ENCODE data around the gene PRDM15.

PRDM15 gene

DNA sequence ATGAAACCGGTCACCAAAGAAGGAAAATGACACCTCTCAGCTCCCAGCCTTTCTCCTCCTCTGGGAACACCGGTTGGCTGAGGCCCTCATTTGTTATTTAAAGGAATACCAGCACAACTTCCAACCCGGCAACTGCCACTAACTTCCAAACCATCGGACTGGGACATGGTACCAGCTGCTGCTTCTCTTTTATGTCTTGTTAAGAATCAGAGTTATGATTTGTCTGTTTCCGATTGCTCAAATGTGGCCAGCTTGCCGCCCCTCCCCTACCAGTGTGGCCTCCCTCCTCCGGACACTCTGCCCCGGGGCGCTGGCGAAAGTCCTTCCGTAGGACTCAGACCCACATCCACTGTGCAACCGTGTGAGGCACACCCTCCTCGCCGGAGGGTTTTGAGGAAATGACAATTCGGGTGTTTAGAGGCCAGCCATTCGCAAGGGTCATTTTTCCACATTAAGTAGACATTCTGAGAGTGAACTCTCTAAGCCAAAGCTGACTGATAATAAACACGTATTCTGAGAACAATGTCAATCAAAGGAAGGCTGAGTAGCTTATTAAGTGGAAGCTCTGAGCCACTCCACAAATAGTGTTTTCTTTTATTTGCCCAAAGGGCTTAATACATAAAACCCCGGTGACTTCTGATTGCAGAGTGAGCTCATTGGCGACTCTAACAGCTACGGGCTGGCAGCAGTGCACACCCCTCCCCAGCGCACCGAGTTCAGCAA is 117.8 kb downstream of the PRDM15 start:
- no peak for DNase-seq

DNA sequence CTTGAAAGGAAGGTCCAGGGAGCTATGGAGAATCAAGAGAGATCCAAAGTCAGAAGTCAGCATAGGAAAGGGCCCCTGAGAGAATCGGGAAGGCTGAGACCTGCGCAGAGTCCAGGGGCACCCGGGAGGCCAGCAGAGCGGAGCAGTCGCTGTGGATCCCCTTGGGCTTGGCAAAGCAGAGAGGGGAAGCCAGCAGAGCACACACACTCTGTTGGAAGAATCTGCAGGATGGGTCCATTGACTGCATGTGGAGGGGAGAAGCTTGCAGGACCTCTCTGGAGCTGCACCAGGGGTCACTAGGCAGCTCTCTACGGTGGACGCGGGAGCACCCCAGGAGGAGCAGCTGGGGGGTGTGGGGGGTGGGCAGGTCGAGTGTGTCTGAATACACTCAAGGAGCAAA is 118.7 kb downstream of the PRDM15 start:
- DNase-seq: no peak

- DNase-seq: no peak
Measured at GRCh38 chr21:41759926-41760325, 119.2 kb downstream of the PRDM15 start.

GRCh38 chr21:41759214-41759840 is 119.8 kb downstream of the PRDM15 start:
- no peak for DNase-seq

DNA sequence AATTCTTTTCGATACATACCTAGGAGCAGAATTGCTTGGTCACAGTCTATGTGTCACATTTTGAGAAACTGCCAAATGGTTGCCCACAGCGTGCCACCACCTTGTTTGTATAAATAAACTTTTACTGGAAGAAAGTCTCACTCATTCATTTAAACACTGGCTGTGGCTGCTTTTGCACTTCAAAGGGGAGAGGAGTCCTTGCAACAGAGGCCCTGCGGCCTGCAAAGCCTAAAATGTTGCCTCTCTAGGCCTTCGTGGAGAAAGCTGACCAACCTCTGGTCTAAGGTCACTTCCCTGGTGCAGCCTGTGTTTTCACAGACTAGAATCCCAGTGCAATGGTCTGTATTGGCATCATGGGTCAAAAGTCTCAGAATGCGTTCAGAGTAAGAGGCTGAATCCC is 120.6 kb downstream of the PRDM15 start:
- DNase-seq: no peak

DNA sequence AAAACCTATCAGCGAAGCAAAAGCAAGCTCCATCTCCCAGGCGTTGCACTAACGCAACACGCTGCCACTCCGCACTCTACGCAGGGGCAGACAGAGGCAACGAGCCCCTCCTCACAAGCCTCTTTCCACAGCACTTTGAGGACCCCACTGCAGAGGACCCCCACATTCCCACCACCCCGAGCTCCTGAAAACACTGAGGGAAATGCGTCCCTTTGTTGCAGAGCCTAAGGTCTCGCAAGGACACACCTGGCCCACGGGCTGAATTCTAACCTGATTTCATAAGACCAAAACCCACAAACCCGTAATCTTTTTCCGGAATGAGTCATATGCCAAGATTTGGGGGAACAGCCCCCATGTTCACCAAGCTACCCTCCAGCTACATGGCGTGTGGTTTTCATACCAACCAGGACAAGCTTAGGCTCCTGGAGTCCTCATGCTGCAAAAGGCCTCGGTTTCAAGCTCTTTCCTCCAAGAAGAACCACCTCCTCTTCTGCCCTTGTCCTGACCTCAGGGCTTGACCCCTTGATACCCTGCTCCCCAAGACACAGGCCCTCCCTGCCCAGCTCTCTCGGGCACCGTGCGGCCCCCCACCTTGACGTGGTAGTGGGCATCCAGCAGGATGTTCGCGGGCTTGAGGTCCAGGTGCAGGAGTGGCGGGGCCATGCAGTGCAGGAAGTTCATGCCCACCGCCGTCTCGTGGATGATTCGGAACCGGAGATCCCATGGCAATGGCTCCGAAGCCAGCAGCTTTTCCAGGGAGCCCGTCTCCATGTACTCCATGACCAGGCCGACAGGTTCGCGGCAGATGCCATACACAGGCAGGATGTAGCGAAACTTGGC is 123.0 kb downstream of the PRDM15 start:
- DNase-seq: no peak

GRCh38 chr21:41755258-41755933 is 123.7 kb downstream of the PRDM15 start:
- DNase-seq: no peak

DNA sequence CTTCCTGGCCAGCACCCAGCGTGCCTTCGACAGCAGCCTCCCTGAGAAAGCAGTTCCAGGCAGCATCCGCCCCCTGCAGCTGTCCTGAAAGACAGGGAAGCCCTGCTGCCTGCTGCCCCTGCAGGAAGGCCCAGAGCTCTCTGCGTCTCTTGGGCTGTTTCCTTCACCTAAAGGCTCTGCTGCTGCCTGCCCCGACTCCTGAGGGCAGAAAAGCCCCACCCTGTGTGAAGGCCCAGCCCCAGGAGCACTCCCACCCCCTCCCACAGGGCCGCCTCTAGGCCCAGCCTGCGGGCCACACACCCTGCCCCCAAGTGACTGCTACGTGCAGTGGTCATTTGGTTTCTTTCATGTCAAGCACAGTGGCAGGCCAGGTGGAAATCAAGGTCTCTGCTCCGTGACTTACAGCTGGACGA is 124.7 kb downstream of the PRDM15 start:
- no peak for DNase-seq

DNA sequence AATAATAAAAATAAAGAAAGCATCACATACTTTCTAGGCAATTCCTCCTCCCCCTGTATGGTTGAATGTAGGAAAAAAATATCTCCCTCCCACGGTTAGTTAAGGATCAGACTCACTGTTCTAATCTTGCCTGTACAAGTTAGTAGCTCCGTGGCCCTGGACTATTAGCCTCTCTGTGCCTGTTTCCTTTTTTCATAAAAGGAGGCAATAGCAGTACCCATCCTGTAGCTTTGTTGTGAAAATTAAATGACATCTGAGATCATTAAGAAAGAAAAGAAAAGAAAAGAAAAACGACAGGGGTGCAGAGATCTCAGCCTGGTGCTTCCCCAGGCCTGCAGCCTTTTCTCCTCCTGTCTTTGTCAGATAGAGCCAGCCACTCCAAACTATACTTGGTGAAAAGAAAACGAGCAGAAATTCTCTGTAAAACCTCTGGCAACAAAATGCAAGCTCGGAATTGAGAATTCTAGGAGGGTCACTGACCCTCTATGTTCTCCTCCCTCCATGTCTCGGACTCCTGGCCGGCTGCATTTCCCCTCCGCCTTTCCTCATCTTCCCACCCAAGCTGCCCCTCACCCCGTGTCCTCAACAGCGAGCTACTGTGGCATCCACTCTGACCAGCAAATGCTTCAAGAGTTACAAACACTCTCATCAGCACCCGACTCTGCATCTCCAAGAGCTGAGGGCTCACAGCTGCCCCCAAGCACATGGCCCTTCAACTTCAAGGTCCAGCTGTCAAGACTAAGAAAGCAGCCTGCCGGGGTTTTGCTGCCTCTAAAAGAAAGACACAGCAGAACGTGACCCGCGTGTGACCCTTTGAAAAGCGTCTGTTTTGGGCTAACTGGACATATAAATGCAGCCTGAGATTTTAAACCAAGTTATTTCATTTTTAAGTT is 125.9 kb downstream of the PRDM15 start:
- DNase-seq: no peak

DNA sequence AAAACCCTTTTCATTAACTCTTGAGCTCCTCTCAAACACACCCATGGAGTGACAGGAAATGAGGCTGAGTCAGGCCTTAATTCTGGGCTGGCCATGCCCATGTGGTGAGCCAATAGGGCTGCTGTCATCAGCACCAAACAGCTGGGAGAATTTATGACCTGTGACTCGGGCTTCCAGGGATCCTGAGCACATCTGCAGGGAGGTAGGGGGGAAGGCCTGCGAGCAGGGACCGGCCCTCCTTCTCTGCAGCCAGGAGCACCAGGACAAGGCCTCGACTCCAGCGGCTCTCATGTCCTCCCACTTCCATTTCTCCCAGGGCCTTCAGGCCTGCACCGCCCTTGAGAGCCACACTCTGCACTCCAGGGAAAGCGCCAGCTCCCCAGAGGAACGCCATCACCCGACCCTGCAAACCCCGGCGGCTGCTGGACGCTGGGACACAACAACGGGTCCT is 126.9 kb downstream of the PRDM15 start:
- DNase-seq: no peak

- DNase-seq: no peak
Measured at GRCh38 chr21:41751611-41752011, 127.5 kb downstream of the PRDM15 start.

DNA sequence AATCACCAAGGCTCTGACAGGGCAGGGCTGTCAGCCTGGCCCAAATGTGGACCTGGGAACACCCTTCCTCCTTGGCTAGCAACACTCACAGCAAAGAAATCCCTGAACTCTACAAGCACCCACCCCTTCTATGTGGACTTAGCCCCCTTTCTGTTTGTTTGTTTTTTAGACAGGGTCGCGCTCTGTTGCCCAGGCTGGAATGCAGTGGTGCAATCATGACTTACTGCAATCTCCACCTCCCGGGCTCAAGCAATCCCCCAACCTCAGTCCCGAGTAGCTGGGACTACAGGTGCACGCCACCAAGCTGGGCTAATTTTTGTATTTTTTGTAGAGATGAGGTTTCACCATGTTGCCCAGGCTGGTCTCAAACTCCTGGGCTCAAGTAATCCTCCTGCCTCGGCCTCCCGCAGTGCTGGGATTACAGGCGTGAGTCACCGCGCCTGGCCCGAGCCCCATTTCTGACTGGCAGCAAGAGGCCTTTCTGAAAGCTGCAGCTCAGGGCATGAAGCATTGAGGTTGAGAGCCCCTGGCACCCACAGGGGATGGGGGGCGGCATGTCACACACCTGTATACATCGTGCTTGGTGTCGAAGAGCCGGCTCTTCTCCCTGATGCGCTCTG is 128.5 kb downstream of the PRDM15 start:
- DNase-seq: no peak

- DNase-seq: no peak
Measured at GRCh38 chr21:41750051-41750450, 129.1 kb downstream of the PRDM15 start.

- DNase-seq: no peak
Measured at GRCh38 chr21:41749286-41749685, 129.9 kb downstream of the PRDM15 start.

Data from activated CD4-positive, alpha-beta T cell treated with anti-CD3 and anti-CD28 coated beads, Interleukin-2, amount 50 U/mL, for 1 hour (primary cell).